HG03108 (cell line): ENCODE results near the gene C10orf53.

Experiments used
- ATAC-seq: cut with Tn5 transposase; IDR thresholded peaks from one replicate; pipeline ENCODE4 v1.9.1; 2021; ENCODE audit warnings: moderate library complexity; ENCODE audit not compliant: unreplicated experiment

Gene C10orf53, protein sequence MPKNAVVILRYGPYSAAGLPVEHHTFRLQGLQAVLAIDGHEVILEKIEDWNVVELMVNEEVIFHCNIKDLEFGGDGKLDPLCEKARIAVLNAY

DNA sequence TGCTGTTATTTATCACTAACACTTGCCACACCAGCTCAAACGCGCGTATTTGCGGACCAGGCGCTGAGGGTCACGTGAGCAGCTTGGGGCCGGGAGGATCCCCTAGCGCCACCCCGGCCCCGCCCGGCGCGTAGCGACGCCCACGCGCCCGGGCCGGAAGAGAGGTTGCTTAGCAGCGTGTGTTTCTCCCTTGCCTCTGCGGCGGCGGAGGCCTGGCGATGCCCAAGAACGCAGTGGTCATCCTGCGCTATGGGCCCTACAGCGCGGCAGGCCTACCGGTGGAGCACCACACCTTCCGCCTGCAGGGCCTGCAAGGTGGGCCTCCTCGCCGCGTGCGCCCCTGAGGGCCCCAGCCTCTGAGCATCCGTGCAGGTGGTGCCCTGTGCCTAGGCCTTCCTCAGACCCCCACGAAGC, at the start of gene C10orf53:
Gene C10orf53 (plus strand): TSS at position 172 of the 414 bp plus-strand sequence. CDS start 47 bp downstream, at position 219.
- no peak for ATAC-seq

DNA sequence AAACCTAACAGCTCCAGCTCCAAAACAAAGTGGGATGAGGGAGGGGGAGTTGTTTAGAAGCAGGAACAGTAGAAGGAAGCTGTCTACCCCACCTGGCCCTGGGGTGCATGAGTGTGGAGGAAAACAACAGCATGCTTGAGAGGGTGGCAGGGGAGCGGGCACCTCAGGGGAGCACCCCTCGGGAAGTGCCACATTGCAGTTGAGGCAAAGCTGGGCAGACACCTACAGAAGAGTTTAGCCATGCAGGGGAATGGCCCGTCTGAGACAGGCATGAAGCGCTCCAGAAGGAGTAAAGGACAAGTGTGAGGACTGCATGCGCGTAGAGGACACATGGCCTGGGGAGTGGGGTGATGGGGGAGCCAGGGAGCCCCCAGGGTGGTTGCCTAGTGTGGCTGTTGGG, 47.5 kb upstream of the C10orf53 start:
- no peak for ATAC-seq

DNA sequence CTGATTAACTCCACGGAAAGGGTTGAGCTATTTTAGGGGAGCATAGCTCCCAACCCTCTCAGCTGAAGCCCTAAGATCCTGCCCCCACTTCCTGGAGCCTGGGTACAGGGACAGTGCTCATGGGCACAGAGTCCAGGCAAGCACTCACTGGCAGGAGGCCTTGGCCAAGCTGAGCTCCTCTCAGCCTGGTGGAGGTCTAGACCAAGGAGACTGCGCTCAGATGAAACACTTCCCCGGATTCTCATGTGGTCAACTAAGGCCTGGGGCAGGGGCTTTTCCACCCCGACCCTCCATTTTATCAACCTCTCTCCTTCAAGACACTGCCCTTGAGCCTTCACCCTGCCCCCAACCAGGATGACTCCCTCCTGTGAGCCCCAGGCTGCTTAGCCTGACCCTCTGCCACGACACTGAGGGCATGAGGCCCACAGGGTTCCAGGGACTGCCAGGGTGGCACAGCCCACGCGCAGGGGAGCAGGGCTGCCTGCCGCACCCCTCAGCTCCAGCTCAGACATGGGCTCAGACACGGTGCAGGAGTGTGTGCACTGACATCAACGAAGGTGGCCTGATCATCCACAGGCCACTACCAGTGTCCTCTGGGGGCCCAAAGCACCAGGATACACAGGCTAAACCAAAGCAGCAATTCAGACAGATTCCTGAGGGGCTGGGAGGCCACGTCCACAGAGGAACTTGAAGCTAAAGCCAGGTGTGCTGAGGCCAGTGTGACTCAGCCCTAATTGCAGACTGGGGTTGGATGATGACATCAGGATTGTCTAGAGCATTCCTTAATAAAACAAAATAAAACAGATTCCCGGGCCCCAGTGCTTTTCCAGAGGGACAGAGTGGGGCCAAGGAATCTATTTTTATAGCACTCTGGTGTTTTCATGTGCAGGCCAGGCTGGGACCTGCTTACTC, 46.8 kb upstream of the C10orf53 start:
- no peak for ATAC-seq

DNA sequence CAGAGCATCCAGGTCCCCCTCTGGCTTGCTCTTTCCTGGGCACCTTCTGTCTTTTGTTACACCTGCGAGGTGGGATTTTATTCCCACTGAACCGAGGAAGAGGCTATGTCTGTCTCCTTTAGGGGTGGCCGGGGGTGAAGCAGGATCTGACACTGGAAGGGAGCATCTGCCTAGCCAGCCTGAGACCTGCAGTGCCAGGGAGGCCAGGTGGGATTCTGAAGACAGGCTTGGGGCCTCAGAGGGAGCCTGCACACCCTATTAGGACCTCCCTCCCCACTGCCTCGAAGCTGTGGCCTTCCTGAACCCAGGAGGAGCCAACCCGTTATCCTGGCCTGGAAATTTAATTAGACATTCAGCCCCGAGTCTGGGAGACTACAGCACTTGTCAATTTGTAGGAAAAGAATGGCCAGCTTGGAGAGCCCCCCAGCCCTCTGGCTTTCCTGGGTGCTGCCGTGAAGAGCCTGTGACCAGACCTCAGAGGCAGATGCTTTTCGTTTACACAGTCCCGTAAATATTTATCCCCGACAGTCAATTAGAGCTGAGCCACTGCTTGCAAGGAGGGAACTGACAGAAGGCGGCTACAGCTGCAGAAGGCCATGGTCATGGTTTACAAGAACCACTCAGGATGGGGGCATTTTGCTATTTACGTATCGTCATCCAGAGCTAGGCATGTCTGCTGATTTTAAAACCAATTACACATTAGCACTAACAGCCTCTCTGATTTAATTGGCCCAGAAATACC, 46.0 kb upstream of the C10orf53 start:
- ATAC-seq: no peak

DNA sequence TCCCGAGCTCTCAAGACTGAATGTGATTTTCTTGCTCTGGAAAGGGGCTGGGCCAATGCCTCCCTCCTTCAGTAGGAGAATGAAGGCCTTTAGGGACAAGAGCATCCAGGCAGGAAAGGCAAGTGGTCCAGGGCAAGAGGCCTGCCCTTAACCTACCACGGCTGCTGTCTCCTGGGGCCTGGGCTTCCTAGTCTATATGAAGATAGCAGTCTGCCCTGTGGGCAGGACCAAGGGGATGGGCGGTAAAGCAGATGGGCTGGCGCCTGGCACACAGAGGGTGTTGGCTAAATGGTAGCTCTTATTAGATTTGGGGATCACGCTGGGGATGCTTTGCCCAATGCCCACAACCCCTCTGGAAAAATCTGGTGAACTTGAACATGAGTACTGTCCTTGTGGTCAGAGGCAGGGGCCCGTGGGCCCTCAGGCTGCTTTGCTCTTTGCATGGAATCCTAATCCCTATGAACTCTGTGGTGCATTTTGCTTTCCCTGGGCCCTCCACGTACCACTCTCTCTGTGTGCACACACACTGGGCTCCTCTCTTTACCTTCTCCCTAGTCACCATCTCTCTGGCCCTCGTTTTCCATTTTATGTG, 45.3 kb upstream of the C10orf53 start:
- no peak for ATAC-seq

DNA sequence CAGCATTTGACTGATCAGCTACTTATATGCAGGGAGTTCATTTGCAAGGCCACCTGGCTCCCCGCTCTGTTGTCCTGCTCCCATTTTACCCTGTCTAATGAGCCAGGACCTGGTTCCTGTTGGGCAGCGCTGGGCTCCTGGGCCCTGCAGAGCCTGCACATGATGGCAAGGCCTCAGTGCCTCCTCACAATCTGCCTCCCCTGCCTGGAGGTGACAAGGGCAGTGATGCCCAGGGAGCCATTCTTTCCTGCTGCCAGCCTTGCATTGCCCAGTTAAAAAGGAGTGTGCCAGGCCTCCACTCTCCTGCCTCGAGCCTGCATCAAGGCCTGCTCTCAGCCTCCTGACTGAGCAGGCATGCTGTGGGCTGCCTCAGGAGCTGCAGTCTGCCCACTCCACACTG, 37.1 kb upstream of the C10orf53 start:
- ATAC-seq: no peak

DNA sequence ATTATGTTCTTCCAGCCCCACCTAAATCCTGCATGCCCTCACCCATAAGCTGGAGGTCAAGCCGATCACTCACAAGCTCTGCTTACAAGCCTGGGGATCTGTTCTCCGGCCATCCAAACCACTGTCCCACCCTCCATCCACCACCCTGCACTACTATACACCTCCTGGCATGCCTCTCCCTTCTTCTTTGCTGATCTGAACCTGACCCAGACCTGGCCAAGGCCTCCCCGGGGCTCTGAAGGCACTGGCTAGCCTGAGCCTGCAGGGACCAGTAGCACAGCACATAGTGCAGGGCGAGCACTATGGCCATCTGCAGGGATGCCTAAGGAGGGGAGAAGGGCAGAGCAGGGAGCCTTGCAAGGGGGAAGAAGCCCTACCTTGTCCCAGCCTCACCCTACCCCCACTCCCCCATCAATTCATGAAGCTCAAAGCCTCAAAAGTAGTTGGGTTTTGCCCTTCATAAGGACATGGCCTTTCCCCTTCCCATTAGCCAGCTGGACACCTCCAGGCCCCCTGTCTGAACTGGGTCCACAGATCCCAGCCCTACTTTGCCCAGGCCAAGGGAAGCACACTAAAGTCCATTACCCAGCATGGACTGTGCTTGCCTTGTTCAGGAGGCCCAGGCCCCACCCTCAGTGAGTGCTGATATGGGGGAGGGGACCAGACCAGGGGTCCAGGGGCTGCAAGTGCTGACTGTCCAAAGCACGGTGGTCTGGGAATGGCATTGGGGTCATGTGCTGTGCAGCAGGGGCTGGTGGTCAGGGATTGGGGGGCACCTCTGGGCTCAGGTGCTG, 36.0 kb upstream of the C10orf53 start:
- no peak for ATAC-seq

DNA sequence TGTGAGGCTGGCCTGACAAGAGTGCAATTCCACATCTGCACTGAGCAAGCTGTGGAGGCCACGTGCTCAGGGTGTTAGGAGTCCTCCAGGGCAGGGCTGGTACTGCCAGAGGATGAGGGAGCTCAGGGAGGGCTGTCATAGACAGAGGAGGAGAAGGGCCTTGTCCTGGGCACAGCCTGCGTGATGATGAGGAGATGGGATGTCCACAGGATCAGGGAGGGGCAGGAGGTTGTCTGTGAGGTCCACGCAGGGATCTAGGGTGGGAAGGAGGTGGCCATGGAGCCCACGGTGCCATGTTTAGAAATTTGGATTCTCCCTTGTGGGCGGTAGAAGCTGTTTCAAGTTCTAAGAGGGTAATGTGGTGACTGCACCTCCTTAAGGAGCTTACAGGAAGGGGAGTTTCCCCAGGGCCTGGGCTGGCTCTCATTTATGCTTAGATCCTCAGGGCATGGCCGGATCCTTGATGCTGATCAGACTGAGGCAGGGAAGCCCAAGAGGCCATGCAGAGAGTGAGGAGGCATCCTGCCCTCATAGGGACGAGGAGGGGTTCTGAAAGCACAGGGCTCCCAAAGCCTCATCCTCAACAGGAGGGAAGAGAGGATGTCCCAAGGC, 35.3 kb upstream of the C10orf53 start:
- ATAC-seq: no peak

DNA sequence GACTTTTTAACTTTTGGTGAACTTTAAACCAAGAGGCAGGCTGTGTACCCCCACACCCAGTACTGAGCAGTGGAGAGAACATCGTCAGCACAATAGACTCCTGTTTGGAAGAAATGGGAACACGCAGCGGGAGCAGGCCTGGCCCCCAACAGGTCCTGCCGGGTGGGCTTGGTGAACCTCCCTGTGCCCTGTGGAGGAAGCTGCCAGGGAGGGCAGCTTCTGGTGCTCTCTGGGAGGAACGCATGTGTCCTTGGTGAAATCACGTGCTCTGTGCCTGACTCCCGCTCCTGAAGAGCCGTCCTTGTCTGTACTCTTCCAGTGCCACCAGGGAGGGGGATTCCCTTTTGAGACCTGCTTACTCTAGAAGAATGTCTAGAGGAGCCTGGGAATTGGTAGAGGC, 34.0 kb upstream of the C10orf53 start:
- ATAC-seq: no peak

DNA sequence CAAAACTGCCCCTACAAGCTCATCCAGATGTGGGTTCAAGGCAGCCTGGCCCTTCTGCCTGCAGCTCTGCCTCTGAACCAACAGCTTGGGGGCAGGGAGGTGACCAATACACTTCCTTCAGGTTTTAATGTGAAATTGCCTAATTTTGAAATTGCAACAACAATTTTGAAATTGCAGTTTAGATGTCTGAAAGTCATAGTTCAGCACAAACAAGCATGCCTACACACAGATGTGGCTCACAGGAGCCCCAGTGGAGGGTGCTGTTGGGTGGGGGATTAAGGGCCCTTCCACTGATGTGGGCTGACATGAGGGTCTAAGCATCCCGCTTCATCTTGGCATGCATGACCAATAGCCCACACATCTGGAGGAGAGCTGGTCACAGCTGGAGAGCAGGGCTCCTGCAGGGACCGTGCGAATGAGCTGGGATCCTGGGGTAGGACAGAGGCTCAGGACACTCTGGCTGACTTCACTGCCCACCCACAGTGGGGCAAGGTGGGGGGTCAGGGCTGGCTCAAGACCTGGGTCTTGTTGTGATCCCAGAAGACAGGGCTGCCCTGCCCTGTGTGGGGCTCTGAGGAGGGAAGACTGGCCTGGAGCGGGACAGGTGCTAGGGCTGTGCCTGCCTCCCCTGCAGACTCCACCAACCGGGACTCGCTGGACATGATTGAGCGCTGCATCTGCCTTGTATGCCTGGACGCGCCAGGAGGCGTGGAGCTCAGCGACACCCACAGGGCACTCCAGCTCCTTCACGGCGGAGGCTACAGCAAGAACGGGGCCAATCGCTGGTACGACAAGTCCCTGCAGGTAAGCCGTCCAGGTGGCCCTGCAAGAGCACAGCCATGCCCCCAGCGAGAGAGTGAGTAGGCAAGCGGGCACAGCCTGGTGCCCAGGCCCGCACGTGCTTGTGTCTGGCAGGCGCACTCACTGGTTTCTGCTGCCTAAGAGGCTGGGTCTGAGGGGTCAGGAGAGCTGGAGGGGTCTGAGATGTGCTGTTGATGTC, 33.3 kb upstream of the C10orf53 start:
- no peak for ATAC-seq

DNA sequence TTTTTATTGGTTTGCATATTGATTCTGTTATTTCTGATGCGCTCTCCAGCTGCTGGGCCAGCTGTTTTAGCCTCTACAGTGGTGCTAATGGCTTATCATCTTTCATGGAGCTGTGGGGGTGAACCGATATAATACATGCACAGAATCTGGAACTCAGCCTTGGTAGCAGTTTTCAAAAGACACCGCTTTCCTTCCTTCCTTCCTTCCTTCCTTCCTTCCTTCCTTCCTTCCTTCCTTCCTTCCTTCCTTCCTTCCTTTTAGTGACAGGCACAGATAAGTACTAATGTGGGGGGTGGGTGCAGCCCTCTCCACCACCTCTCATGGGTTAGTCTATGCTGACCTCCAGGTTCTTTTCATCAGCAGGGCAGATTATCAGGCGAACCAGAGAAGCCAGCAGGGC, 31.9 kb upstream of the C10orf53 start:
- no peak for ATAC-seq

DNA sequence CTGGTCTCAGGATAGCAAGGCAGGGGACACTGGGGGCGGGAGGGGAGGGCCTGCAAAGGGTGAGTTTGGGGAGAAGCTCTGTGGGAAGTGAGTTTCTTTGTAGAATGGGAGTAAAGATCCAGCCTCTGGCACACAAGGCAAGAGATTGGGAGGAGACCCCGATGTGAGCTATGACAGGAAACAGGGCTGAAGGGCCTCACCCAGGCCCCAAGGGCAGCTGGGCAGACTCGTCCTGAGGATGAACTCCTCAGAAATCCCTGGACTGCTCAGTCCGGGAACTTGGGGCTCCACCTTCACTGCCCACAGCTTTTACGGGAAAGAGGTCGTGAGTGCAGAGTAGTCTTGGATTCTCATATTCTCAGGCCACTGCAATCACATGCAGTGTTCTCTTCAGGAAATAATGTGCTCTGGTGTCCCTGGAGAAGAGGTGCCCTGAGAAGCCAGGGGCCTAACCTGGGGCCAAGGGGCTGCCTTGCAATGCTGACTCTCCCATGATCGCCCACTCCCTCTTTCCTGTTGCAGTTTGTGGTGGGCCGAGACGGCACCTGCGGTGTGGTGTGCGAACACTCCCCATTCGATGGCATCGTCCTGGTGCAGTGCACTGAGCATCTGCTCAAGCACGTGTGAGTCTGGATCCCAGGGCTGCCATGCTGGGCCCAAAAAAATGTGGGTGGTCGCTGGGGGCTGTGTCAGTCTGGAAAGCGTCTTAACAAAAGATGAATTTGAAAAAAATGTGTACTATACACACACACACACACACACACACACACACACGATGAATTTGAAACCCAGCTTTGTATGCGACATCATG, 31.3 kb upstream of the C10orf53 start:
- ATAC-seq: no peak

DNA sequence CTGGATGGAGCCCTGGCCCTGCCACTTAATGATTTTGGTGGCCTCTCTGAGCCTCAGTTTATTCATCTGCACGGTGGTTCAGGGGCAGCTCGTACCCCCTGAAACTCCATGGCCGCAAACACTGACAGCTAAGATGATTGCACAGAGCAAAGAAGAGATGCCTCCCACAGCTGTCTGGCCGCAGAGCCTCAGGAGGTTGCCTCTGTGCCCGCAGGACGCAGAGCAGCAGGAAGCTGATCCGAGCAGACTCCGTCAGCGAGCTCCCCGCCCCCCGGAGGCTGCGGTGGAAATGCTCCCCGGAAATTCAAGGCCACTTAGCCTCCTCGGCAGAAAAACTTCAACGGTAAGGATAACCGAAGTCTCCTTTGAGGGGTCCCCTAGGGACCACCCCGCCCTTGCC, 30.2 kb upstream of the C10orf53 start:
- no peak for ATAC-seq

DNA sequence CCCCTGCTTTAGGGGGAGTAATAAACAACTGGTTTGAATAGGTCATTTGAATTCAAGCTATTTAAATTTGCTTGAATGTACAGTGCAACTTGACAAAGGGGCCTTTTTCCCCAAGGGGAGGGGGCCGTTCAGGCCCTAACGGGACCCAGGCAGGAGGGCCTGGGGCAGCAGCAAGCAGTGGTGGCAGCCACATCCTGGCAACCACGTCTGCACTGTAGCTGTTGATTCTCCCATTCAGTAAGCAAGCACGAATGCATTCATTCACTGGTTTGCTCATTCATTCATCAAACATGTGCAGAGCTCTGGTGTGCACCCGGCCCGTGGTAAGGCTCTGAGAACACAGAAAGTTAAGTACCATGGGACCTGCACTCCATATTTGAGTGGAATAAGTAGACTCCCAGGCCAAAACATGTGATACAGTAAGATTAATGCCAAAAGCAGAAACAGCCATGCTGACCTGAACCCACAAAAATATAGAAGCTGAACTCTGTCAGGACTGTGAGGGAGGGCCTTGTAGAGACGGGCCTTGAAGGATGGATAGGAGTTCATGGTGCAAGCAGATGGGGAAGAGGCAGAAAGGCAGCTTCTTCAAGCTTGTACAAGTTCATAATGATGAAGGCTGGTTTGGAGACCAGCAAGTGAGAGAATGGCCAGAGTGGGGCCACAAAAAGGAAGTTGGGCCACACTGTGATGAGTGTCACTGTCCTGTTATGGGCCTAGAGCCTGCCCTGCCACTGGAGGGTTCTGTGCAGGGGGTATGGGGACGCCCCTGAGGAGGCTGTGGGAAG, 29.3 kb upstream of the C10orf53 start:
- no peak for ATAC-seq

DNA sequence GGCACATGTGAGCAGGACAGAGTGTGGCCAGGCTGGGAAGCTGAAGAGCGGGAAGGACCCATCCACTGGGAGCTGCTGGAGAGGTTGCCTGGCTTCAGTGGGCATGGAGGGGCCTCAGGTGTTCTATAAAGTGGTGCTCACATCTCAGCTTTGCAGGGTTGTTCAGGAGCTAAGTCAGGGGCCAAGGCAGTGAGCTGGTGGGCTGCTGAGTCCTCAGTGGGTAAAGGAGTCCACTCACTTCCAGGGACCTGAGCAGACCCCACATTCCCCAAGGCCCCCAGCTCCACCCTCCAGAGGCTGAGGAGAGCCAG, 28.8 kb upstream of the C10orf53 start:
- ATAC-seq: no peak

DNA sequence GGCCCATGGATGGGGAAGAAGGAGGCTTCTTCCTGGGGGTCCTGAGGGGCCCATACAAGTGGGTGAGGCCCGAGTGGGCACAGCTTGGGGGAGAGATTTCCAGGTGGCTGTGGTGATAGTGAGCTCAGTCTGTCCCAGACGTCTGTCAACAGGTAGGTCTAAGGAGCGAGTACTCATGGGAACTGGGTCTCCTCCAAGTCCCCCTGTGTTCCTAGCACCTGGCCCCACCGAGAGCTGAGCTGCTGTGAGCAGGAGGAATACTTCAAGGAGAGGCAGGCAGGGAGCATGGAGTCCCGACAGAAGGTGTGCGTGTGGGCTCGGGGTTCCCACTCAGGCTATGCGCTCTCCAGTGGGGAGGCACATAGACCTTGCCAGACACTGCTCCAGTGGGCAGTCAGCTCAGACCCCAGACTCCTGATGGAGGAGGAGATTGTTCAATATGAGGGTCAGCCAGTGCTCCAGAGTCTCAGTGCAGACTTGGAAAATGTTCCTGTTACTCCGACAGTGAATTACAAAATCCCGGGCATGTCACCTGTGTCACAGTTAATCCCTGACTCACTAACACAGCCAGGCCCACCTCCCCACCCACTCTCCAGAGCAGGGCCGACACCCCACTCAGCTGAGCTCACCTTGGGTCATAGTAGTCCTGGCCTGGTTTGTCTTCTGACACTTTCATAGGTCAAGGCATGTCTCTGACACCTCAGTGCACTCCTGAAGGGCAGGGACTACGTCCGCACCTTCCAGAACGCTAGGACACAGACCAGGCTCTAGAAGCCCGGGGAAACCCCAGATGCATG, 28.2 kb upstream of the C10orf53 start:
- ATAC-seq: no peak

DNA sequence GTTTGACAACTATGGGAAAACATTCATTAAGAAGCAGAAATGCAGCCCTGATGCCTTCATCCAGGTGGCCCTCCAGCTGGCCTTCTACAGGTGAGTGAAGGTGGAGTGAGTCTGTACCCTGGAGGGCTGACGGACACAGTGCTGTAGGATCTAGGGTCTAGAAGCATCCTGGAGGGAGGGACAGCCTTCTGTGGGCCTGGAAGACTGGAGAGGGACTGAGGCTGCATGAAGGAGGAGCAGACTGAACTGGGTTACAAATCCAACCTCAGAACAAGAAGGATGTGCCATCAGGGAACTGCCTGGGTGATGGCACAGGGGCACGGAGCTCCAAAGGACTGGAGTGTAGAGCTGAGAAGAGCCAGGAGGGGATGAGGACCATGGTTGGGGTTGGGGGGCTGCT, 27.5 kb upstream of the C10orf53 start:
- no peak for ATAC-seq
